Erythroblast (primary cell): ENCODE data around the gene WFDC8.
A peak's percentile ranks its signal among the peaks of the same experiment; 100 is the strongest.
"Not testable (repeated sequence)": the region's sequence is repeated elsewhere in the genome, so short reads cannot be mapped to it uniquely, and the experiment has no call there.

Experiments used
- DNase-seq, 2 experiments: peaks; one replicate each; lab custom pipeline; 2025; lab: John Stamatoyannopoulos, UW
- GATA1 ChIP-seq: IDR thresholded peaks from 2 replicates; pipeline ENCODE4 v1.6.1; 2011; ENCODE audit warnings: low read depth, mild to moderate bottlenecking, control low read depth, low read length, moderate library complexity
- POLR2A ChIP-seq: IDR thresholded peaks from 2 replicates; pipeline ENCODE4 v1.6.1; 2011; ENCODE audit warnings: mild to moderate bottlenecking, low read length

WFDC8 gene

DNA sequence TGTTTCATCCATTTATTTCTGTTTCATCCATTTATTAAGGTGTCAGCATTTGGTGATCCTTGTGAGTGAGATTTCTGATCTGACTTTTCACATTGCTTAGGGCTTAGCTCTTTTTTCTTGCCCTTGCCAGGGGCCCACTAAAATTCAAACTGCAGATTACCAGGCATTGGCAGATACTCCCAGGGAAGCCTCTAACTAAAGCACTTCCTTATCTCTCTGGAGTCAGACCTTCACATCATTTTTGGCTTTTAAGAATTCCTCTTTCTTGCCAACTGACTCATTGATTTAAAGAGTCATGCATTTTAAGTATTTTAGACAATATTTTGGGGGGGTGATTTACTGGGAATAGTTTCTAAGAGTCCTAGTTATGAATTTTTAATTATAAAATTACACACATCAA lies 2.6 kb upstream of the WFDC8 start:
- TF ChIP-seq POLR2A (no peak), GATA1 (no peak)
- DNase-seq: no peak

DNA sequence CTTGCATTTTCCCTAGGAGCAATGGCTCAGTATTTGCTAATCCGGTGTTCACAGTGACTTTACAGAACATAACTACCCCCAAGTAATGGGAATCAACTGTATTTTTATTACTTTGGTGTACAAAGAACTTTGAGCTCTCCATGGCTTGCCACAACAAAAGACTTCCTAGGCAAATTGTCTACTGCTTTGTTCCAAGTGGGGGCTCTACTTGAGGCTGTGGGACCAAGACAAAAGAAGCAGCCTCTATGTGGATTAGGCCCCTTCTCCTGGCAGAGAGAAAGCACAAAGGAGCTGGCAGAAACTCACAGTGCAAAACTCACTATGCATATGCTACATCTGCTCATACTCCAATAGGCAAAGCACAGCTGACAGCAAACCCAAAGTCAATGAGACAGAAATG lies 853 bp downstream of the WFDC8 start:
- DNase-seq: no peak

DNA sequence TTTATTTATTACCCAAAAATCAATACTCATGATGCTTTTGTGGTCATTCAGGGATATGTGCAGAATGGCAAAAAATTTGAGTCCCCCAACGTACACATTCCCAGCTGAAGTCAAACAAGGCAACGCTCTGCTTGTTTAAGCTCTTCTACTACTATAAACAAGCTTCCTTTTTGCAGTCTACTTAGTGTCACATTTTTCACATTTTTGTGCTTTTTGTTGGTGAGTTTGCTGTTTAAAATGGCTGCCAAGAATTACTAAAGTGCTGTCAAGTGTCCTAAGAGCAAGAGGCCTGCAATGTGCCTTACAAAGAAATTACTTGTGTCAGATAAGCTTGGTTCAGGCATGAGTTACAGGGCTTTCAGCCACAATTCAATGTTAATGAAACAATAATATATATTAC lies 2.1 kb downstream of the WFDC8 start:
- no peak for DNase-seq
- TF ChIP-seq POLR2A (no peak), GATA1 (no peak)

More for the DNA sequence above, 853 bp downstream of the WFDC8 start:
- TF ChIP-seq POLR2A (no peak), GATA1 (no peak)

DNA sequence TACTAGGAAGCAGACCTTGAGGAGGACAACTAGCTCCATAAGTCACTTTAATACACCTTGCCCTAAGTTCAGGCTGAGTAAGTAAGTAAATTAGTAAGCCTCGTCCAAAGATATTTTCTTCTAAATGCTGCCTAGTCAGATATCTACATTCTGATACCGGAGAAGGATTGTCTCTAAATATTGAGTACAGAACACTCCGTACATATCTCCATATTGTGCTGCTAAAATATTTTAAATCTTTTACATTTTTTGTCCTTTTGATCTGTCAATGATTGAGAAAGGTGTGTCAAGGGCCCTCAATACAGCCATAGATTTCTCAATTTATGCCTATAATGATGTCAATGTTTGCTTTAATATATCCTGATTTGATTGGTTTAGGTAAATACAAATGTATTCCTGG lies 3.2 kb downstream of the WFDC8 start:
- no peak for DNase-seq
- TF ChIP-seq POLR2A: no peak
- no peak for TF ChIP-seq GATA1

DNA sequence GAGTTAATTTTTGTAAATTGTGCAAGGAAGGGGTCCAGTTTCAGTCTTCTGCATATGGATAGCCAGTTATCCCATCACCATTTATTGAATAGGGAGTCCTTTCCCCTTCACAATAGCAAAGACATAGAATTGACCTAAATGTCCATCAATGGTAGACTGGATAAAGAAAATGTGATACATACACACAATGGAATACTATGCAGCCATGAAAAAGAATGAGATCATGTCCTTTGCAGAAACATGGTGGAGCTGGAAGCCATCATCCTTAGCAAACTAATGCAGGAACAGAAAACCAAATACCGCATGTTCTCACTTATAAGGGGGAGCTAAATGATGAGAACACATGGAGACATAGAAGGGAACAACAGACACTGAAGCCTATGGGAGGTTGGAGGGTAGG lies 9.4 kb downstream of the WFDC8 start:
- DNase-seq: not testable (repeated sequence)

DNA sequence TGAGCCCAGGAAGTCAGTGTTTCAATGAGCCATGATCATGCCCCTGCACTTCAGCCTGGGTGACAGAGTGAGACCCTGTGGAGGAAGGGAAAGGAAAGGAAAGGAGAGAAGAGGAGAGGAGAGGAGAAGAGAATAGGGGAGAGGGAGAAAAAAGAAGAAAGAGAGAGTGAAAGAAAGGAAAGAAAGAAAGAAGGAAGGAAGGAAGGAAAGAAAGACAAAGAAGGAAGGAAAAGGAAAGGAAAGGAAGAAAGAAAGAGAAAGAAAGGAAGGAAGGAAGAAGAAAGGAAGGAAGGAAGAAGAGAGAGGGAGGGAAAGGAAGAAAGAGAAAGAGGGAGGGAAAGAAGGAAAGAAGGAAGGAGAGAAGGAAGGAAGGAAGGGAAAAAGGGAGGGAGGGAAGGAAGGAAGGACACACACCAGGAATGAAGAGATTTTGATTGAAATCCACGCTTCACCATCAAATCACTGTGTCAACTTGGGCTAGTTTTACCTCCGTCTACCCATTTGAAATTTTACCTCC lies 14.3 kb downstream of the WFDC8 start:
- TF ChIP-seq GATA1 (no peak), POLR2A (no peak)
- DNase-seq: no peak

DNA sequence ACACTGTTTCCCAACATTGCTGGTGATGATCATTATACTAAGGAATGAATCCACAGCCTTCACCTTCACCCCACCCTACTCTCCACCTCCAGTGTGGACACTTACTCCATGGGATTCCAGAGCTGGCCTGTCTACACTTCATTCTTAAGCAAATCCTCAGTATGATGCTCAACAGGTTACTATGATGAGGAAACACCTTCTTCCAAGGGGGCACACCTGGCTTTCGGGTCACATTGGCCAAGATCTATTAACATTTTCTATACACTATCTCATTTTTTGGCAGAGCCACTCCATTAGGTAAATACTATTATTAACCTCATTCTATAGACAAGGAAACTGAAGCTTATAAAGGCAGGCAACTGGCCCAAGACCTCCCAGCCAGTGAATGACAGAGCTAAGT lies 23.9 kb downstream of the WFDC8 start:
- TF ChIP-seq POLR2A (no peak), GATA1 (no peak)

DNA sequence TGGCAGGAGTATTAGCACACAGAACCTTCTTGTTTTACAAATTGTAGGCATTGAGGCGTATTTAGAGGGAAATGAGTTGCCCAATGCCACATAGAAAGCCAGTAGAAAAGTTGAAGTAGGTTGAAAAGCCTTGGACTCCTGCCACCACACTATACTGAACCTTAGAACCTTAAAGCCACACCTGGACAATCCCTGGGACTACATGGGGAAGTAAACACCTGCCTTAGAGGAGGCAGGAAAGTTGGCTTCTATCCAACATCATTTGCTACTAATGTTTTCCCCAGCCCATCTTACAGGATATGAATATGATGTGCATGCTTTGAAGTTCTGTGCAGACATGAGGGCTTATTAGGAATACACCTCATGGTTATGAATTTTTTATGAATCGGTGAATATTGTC lies 26.6 kb downstream of the WFDC8 start:
- no peak for DNase-seq
- TF ChIP-seq GATA1: no peak
- TF ChIP-seq POLR2A: no peak

More for the DNA sequence above, 23.9 kb downstream of the WFDC8 start:
- DNase-seq: no peak

DNA sequence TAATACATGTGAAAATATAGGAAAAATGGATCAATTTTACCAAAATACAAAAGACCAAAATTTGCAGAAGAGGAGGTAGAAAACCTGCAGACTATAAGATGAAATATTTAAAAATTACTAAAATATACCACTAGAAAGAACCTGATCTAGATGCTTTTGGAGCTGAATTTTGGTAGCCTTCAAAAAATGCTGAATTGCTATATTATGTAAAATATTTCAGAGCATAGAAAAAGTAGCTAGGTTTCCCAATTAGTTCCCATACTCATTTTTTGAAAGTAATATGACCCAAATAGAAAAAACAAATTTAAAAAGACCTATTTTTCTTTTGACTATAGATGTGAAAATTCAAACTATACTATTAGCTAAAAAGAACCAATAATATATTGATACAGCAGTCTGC lies 28.3 kb downstream of the WFDC8 start:
- TF ChIP-seq GATA1 (no peak), POLR2A (no peak)

DNA sequence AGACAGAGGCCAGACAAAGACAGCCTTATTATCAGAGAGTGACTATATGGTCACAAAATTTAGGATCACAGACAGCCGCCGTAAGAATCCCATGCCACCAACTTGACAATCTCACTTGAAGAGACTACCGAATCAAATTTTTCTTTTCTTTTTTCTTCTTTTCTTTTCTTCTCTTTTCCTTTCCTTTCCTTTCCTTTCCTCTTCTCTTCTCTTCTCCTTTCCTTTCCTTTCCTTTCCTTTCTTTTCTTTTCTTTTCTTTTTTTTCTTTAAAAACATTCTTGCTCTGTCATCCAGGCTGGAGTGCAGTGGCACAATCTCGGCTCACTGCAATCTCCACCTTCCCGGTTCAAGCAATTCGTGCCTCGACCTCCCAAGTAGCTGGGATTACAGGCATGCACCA lies 30.7 kb downstream of the WFDC8 start:
- no peak for TF ChIP-seq GATA1
- no peak for TF ChIP-seq POLR2A
- DNase-seq: no peak

More for the DNA sequence above, 28.3 kb downstream of the WFDC8 start:
- DNase-seq: no peak

DNA sequence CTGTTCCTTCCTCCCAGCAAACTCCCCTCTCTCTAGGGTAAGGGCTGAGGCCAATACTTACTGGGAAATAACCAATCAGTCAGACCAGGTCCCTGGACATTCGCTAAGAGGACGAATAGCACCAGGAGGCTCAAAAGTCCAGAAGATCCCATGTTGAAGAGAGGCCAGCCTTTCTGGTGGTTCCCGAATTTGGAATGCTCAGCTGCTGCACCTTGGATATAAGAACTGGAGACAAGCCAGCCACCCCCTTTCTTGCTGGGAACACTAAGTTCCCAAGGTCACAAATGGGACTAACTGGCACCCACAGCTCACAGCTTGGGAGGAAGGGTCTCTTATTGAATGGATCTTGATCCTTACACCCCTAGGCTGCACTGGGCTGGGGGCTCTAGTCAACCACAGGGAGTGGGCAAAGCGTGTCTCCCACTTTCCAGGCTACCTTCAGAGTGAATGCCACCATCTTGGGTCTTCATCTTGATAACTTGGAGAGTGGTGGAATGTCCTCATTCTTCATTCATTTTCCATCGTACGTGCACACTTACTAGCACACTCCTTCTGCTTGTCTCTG lies 31.8 kb downstream of the WFDC8 start, which contains the start of gene EPPIN:
TSS of gene EPPIN (minus strand) at position 196 of the 565 bp plus-strand sequence. CDS start at position 152, 44 bp downstream.
- no peak for DNase-seq
- no peak for TF ChIP-seq GATA1
- no peak for TF ChIP-seq POLR2A

DNA sequence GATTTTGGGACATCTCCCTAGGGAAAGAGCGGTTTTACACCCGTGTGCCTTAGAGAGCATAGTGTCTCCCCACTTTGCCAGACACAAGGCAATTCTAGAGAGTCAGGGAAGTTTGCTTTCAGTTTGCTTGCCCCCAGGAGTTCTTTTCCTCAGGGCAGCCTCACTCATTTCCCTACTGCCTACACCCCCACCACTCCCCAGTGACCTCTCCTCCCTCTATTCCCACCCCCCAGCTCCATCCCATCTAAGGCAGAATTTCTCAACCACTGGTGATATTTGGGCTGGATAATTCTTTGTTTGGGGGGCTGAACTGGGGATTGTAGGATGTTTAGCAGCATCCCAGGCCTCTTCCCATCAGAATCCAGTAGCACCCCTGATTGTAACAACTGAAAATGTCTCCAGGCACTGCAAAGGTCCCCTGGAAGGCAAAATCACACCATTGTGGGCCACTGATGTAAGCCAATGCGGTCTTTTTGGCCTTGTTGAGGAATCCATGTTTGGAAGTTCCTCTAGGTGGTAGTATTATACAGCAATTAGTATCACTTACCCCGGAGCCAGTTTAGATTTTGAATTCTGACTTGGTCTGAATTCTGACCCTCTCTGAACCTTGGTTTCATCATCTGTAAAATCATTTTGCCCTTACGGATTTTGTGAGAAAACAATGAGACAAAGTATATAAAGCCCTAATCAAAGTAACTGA lies 33.2 kb downstream of the WFDC8 start:
- DNase-seq: peak in 1 of 2 experiments; percentile 5

DNA sequence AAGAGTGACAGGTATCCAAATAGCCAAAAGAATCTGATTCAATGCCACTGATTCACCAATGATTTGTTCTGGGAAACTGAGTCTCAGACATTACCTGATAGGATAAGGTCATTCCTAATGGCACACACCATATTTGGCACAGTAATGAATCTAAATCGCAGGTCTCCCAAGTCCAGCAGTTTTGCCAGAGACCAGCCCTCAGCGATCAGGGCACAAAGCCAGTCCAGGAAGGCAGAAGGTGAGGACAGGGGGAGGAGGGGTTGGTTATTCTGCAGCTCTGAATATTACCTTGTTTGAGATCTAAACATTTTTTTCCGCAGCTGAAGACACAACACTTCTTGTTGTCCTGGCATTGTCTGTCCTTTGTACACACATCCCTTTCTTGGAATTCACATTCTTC lies 33.7 kb downstream of the WFDC8 start:
- no peak for TF ChIP-seq POLR2A
- no peak for DNase-seq

More for the DNA sequence above, 33.2 kb downstream of the WFDC8 start:
- TF ChIP-seq GATA1 (no peak), POLR2A (no peak)

DNA sequence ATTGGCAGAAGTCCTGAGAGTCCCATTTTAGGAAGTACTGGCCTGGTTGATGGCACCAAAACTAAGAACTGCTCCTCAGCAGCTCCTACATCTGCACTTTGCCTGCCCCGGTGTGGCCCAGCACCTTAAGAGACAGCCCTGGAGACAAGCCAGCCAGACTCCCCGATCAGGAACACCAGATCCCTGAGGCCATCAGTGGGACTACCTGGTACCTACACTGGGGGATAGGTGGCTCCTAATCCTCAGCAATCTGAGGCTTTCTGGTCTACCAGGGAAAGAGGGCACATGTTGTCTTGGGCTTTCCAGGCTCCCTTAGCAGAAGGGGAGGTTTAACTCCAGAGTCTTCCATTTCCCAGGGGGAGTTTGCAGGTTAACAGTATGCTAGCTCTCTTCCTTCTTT lies 39.7 kb downstream of the WFDC8 start, which contains the start of gene WFDC6:
TSS of gene WFDC6 (minus strand) at position 101 of the 400 bp plus-strand sequence. CDS start at position 26, 75 bp downstream.
- no peak for TF ChIP-seq GATA1
- no peak for TF ChIP-seq POLR2A
- no peak for DNase-seq

DNA sequence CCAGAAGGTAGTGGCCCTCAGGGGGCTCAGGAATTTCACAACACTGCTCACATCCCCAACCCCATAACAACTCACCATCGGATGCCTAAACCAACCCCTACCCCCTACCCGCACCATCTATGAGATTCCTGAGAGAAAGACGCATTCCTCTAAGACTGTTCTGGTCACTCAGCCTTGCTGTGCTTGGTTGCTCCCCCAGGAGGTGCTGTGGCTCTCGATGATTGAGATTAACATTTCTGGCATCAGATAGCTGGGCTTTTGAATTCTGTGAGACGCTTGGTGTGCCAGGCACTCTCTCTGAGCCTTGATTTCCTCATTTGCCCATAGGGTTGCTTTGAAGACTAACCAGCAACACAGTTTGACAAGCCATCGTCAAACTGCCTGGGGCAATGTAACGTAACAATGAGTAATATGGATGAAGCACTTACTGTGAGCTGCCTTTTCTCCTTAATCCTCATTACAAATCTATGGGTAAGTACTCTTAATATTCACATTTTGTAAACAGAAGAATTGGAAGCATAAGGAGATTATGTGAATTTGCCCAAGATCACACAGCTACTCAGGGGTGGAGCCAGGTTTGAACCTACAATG lies 40.8 kb downstream of the WFDC8 start:
- TF ChIP-seq GATA1 (no peak), POLR2A (no peak)
- DNase-seq: no peak
